ENCODE measurements around the gene MORN1.

DNA sequence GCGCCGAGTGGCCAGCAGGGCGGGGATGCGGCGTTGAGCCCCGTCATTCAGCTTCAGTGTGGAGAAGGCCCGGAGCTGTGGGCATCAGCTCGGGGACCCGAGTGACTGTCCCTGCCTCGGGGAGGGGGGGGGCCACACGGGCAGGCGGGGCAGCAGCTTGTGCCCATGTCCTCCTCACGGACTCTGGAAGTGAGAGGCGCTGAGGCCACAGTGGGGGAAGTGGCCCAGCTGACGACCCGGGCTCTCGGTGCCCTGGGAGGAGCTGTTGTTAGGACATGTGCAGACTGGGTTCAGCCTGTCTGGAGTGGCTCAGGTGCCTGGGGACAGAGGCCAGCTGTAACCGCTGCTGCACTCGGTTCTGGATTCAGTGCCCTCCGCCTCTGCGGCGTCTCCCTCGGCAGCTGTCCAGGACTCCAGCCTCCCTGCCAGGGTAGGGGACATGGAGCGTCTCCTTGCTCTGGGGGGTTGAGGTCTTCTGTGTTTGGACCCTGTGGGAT, 92.2 kb downstream of the MORN1 start:
- TF ChIP-seq, protein P1, sequence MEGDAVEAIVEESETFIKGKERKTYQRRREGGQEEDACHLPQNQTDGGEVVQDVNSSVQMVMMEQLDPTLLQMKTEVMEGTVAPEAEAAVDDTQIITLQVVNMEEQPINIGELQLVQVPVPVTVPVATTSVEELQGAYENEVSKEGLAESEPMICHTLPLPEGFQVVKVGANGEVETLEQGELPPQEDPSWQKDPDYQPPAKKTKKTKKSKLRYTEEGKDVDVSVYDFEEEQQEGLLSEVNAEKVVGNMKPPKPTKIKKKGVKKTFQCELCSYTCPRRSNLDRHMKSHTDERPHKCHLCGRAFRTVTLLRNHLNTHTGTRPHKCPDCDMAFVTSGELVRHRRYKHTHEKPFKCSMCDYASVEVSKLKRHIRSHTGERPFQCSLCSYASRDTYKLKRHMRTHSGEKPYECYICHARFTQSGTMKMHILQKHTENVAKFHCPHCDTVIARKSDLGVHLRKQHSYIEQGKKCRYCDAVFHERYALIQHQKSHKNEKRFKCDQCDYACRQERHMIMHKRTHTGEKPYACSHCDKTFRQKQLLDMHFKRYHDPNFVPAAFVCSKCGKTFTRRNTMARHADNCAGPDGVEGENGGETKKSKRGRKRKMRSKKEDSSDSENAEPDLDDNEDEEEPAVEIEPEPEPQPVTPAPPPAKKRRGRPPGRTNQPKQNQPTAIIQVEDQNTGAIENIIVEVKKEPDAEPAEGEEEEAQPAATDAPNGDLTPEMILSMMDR (IDR thresholded peaks at IDR 0.05; ENCODE audit: insufficient read depth, low read length) = no peak
- TF ChIP-seq POLR2AphosphoS5 (IDR thresholded peaks at IDR 0.05; ENCODE audit: low read depth) (no peak), GABPA (IDR thresholded peaks at IDR 0.05; ENCODE audit: low read depth) (no peak)
- TF ChIP-seq, protein P2, sequence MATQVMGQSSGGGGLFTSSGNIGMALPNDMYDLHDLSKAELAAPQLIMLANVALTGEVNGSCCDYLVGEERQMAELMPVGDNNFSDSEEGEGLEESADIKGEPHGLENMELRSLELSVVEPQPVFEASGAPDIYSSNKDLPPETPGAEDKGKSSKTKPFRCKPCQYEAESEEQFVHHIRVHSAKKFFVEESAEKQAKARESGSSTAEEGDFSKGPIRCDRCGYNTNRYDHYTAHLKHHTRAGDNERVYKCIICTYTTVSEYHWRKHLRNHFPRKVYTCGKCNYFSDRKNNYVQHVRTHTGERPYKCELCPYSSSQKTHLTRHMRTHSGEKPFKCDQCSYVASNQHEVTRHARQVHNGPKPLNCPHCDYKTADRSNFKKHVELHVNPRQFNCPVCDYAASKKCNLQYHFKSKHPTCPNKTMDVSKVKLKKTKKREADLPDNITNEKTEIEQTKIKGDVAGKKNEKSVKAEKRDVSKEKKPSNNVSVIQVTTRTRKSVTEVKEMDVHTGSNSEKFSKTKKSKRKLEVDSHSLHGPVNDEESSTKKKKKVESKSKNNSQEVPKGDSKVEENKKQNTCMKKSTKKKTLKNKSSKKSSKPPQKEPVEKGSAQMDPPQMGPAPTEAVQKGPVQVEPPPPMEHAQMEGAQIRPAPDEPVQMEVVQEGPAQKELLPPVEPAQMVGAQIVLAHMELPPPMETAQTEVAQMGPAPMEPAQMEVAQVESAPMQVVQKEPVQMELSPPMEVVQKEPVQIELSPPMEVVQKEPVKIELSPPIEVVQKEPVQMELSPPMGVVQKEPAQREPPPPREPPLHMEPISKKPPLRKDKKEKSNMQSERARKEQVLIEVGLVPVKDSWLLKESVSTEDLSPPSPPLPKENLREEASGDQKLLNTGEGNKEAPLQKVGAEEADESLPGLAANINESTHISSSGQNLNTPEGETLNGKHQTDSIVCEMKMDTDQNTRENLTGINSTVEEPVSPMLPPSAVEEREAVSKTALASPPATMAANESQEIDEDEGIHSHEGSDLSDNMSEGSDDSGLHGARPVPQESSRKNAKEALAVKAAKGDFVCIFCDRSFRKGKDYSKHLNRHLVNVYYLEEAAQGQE (IDR thresholded peaks at IDR 0.05; ENCODE audit: insufficient replicate concordance, low read depth) = no peak

Data from HL-60 (cell line).